ENCODE measurements around the gene NPBWR2. TPM values are rescaled to one million over a fixed set of nuclear protein-coding genes. Genes with fewer than 3 reads are reported as not detected.
A peak's percentile ranks its signal among the peaks of the same experiment; 100 is the strongest.

NPBWR2 gene
- total and polyA plus RNA-seq, 2 donors (not counting 3 experiments of a cell fraction or from before 2014, with no cell fraction given) = not detected

DNA sequence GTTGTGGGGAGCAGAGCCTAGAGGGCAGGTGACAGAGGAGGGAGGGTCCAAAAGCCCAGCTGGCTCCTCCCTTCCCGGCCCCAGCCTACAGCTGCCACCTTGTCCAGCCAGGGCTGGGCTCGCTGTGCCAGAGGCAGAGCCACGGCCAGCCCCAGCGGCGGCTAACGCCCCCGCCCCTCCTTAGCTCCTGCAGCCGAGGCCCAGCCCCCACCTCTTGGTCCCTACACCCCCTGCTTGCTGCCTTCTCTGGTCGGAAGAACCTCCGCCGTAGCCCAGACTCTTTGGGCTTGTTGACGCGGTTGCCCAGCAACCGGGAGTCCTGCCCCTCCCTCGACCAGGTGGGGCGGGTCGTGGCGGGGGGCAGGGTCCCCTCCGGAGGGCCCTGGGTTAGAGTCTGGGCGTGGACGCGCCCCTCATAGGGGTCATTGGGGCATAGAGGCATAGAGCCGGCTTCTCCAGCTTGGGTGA lies 22.6 kb downstream of the NPBWR2 start:
- DNase-seq (ENCODE audit: low read depth, low spot score) (no peak), FAIRE-seq (no peak)
- no peak overlapping the region for H3K4me2 ChIP-seq (ENCODE audit: insufficient read depth, low read length)
- H3K9me3 ChIP-seq (replicated peaks; ENCODE audit: control insufficient read depth, insufficient read depth, low read length) = no peaks in the 10 kb centered on the region
- peaks cover 23 to 32% of the 10 kb centered on the region in 2 experiments for H3K27me3 ChIP-seq (ENCODE audit: control insufficient read depth in 2 of 2, insufficient read depth in 2 of 2, low read length in 2 of 2)
- no peak overlapping the region for H3K27ac ChIP-seq (ENCODE audit: insufficient read depth, low read depth, low read length)
- TF ChIP-seq EZH2 (IDR thresholded peaks at IDR 0.05; ENCODE audit: borderline replicate concordance, low read depth, low read length, severe bottlenecking) (peak; percentile 58), POLR2AphosphoS5 (IDR thresholded peaks at IDR 0.05; ENCODE audit: insufficient read depth, low read depth, low read length) (no peak)
- H2AFZ ChIP-seq (ENCODE audit: low read depth, low read length) = no peak overlapping the region
- POLR2A ChIA-PET = no interaction called here
- H3K4me1 ChIP-seq (ENCODE audit: control insufficient read depth, extremely low read depth, insufficient read depth, low read length) = peaks cover 6% of the 10 kb centered on the region
- no peaks in the 10 kb centered on the region for H3K9me1 ChIP-seq (replicated peaks; ENCODE audit: control insufficient read depth, extremely low read depth, insufficient read depth, low read length)
- BruUV-seq (replicated peaks) = no TSS peak
- H3K36me3 ChIP-seq (ENCODE audit: control insufficient read depth in 2 of 2, extremely low read depth in 1 of 2, insufficient read depth in 2 of 2, low read length in 2 of 2) = no peaks in the 10 kb centered on the region
- dilution Hi-C loops (cut with MboI; ENCODE audit: extremely low pct_ligation_motif_present, low sequenced_read_pairs) = no loop called here
- CTCF ChIA-PET = interaction anchor here (1.1 to 2.8 kb wide), 6 partner anchors 15 to 591 kb away, joined by 3 to 66 read pairs (median 6); no protein-coding TSS in a partner anchor
- intact Hi-C loops (cut with micrococcal nuclease) = no loop called here
- no peaks in the 10 kb centered on the region for H4K20me1 ChIP-seq (replicated peaks; ENCODE audit: control insufficient read depth, extremely low read depth, insufficient read depth, low read length)
- H3K4me3 ChIP-seq (replicated peaks in 1 of 3; ENCODE audit: insufficient read depth in 1 of 3, low read depth in 1 of 3, low read length in 3 of 3) = no peak overlapping the region
- no peak overlapping the region for H3K9ac ChIP-seq (replicated peaks; ENCODE audit: extremely low read depth, insufficient read depth, low read length)
- H3K79me2 ChIP-seq (ENCODE audit: control insufficient read depth, insufficient read depth, low read length) = no peaks in the 10 kb centered on the region

DNA sequence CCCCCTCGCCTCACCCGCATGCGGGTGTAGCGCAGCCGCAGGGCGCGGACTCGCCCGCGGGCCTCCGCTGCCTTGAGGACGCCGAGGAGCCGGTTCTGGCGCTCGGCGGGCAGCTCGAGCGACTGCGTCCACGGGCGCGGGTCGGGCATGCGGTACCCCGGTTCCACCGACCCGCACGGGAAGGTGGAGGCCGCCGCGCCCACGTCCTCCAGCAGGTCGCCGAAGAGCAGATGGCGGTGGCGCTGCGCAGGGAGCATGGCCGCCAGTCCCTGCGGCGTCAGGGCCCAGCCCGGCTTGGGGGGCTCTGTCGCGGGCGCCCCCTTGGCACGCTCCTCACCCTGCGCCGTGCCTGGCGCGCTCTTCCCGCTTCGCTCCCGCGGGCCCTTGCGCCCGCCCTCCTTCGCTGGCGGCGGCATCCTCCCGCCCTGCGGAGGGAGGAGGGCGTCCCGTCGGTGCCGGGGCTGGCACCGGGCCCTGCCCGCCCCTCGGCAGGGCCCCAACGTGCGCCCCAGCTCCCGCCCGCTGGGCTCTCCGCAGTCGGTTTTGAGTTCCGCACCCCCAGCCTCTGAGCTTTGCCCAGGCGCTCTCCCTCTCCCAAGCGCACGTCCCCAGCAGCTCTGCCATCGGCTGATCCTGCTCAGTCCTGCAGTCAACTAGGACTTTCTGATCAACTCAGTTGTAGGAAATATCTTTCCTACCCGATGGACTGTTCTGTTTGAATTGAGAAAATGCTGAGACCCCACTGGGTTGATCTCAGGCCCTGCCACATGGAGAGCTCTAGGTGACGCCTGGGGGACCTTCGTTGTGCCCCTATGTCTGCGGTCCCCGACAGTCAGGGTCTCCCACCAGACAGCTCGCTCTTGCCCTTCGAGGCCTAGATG lies 23.3 kb downstream of the NPBWR2 start, which contains the start of gene LKAAEAR1:
Gene LKAAEAR1, minus strand, starts transcription at position 595 of the 881 bp plus-strand sequence. Its CDS starts 179 bp downstream, at position 416.
- H3K79me2 ChIP-seq (ENCODE audit: control insufficient read depth, insufficient read depth, low read length) = no peaks in the 10 kb centered on the region
- dilution Hi-C loops (cut with MboI; ENCODE audit: extremely low pct_ligation_motif_present, low sequenced_read_pairs) = no loop called here
- POLR2A ChIA-PET = interaction anchor here (1.0 kb wide), 1 partner anchor 45 kb away, joined by 3 read pairs; no protein-coding TSS in a partner anchor
- no peaks in the 10 kb centered on the region for H3K9me1 ChIP-seq (replicated peaks; ENCODE audit: control insufficient read depth, extremely low read depth, insufficient read depth, low read length)
- no TSS peak for BruUV-seq (replicated peaks)
- H3K9me3 ChIP-seq (replicated peaks; ENCODE audit: control insufficient read depth, insufficient read depth, low read length) = no peaks in the 10 kb centered on the region
- H3K27me3 ChIP-seq (ENCODE audit: control insufficient read depth in 2 of 2, insufficient read depth in 2 of 2, low read length in 2 of 2) = peaks cover 23 to 32% of the 10 kb centered on the region in 2 experiments
- H4K20me1 ChIP-seq (replicated peaks; ENCODE audit: control insufficient read depth, extremely low read depth, insufficient read depth, low read length) = no peaks in the 10 kb centered on the region
- H3K9ac ChIP-seq (replicated peaks; ENCODE audit: extremely low read depth, insufficient read depth, low read length) = no peak within 1 kb of the TSS
- H2AFZ ChIP-seq (ENCODE audit: low read depth, low read length) = peak within 1 kb of the TSS; percentile 46
- H3K4me1 ChIP-seq (ENCODE audit: control insufficient read depth, extremely low read depth, insufficient read depth, low read length) = peaks cover 10% of the 10 kb centered on the region
- peak; percentile 100 for TF ChIP-seq EZH2 (IDR thresholded peaks at IDR 0.05; ENCODE audit: borderline replicate concordance, low read depth, low read length, severe bottlenecking)
- no peak for TF ChIP-seq POLR2AphosphoS5 (IDR thresholded peaks at IDR 0.05; ENCODE audit: insufficient read depth, low read depth, low read length)
- FAIRE-seq (no peak), DNase-seq (ENCODE audit: low read depth, low spot score) (peak; percentile 23)
- H3K36me3 ChIP-seq (ENCODE audit: control insufficient read depth in 2 of 2, extremely low read depth in 1 of 2, insufficient read depth in 2 of 2, low read length in 2 of 2) = no peaks in the 10 kb centered on the region
- intact Hi-C loops (cut with micrococcal nuclease) = loop anchor here (1.0 kb wide), 2 partner anchors 18 to 36 kb away; no protein-coding TSS in a partner anchor
- peak within 1 kb of the TSS; percentile 34 for H3K4me2 ChIP-seq (ENCODE audit: insufficient read depth, low read length)
- no peak within 1 kb of the TSS for H3K27ac ChIP-seq (ENCODE audit: insufficient read depth, low read depth, low read length)
- CTCF ChIA-PET = interaction anchor here (0.7 to 2.8 kb wide), 23 partner anchors 9 to 591 kb away, joined by 3 to 66 read pairs (median 5); partner anchors contain the start of genes NPBWR2, PRPF6, SAMD10 and TCEA2
- peak within 1 kb of the TSS in 1 of 3 experiments; percentile 34 for H3K4me3 ChIP-seq (replicated peaks in 1 of 3; ENCODE audit: insufficient read depth in 1 of 3, low read depth in 1 of 3, low read length in 3 of 3)
